ENCODE results near the gene SEZ6L.
"Not testable (repeated sequence)": the region's sequence is repeated elsewhere in the genome, so short reads cannot be mapped to it uniquely, and the experiment has no call there.

SEZ6L gene

DNA sequence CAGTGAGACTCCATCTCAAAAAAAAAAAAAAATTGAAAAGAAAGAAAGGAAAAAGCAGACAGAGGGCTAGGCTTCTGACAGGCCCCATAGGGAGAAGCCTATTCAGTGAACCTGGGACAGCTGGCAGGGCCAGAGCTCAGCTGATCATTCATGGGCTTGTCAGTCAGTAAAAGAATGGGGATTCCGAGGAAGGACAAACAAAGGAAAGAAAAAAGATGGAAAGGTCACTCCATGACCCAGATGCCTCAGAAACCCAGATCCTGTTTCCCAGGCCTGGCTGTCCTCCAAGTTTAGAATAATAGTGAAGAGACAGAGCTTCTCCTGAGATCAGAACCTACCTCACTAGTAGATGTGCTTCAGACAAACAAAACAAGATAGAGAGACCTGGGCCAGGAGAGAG, 225.5 kb downstream of the SEZ6L start:
- H3K4me1 ChIP-seq (ENCODE audit: control insufficient read depth, insufficient read depth, low read length): no peaks in the 10 kb centered on the region; the same call in 1 of the 2 replicates
- WGBS (ENCODE audit: insufficient coverage, insufficient read length): no CpG with 5 or more reads among the region's 1 CpG

DNA sequence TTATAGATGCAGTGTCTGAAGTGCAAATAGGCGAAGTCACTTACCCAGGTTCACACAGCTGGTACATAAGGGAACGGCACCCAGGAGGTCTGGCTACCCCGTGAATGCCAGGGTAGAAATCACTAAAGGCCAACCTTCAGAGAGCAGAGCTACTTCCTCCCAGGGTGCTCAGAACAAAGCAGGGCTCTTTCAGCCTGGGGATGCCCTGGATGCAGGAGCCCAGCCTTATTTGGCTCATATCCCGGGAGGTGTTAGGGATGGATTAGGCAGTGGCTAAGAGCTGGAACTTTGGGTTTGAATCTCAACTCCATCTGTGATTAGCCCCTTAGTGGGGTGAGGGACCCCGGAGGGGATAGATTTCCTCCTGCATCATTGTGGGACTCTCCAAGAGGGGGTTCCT, 226.7 kb downstream of the SEZ6L start:
- H3K4me1 ChIP-seq (ENCODE audit: control insufficient read depth, insufficient read depth, low read length): no peaks in the 10 kb centered on the region; the same call in 1 of the 2 replicates
- H3K36me3 ChIP-seq (ENCODE audit: control insufficient read depth, insufficient read depth, low read length): no peaks in the 10 kb centered on the region
- H3K9me3 ChIP-seq (ENCODE audit: control insufficient read depth, insufficient read depth, low read length): no peaks in the 10 kb centered on the region
- WGBS (ENCODE audit: insufficient coverage, insufficient read length): no CpG with 5 or more reads among the region's 5 CpGs
- no peak overlapping the region for H3K27ac ChIP-seq (ENCODE audit: low read length)
- H3K27me3 ChIP-seq (ENCODE audit: control insufficient read depth, insufficient read depth, low read length): no peaks in the 10 kb centered on the region
- DNase-seq (ENCODE audit: low read depth, low spot score): no peak
- no peak overlapping the region for H3K4me3 ChIP-seq (ENCODE audit: low read length)

More for the DNA sequence above, 225.5 kb downstream of the SEZ6L start:
- Histone ChIP-seq H3K9me3 (ENCODE audit: control insufficient read depth, insufficient read depth, low read length) (no peaks in the 10 kb centered on the region), H3K27me3 (ENCODE audit: control insufficient read depth, insufficient read depth, low read length) (no peaks in the 10 kb centered on the region), H3K36me3 (ENCODE audit: control insufficient read depth, insufficient read depth, low read length) (no peaks in the 10 kb centered on the region), H3K27ac (ENCODE audit: low read length) (no peak overlapping the region), H3K4me3 (ENCODE audit: low read length) (no peak overlapping the region)
- no peak for DNase-seq (ENCODE audit: low read depth, low spot score)

- Histone ChIP-seq H3K4me3 (ENCODE audit: low read length) (no peak overlapping the region), H3K27ac (ENCODE audit: low read length) (no peak overlapping the region), H3K27me3 (ENCODE audit: control insufficient read depth, insufficient read depth, low read length) (no peaks in the 10 kb centered on the region), H3K9me3 (ENCODE audit: control insufficient read depth, insufficient read depth, low read length) (no peaks in the 10 kb centered on the region), H3K36me3 (ENCODE audit: control insufficient read depth, insufficient read depth, low read length) (no peaks in the 10 kb centered on the region), H3K4me1 (ENCODE audit: control insufficient read depth, insufficient read depth, low read length) (no peaks in the 10 kb centered on the region; the same call in 1 of the 2 replicates)
- DNase-seq (ENCODE audit: low read depth, low spot score): no peak
- WGBS (ENCODE audit: insufficient coverage, insufficient read length): no CpG with 5 or more reads among the region's 3 CpGs
Observed at GRCh38 chr22:26398741-26399153, 229.5 kb downstream of the SEZ6L start.

DNA sequence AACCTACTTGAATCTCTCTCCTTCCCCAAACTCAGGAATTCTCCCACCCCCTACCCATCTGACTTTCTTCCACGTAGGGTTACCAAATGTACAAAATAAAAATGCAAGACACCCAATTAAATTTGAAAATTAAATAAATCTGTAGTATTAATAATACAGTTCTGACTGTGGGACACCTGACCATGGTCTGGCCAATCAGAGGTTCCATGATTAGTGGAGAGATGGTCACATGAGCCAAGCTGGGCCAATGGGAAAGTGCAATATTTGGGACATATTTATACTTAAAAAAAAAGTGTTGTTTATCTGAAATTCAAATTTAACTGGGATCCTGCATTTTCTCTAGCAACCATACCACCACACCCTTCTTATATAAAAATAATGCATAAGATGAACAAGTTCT, 230.0 kb downstream of the SEZ6L start:
- Histone ChIP-seq H3K4me1 (ENCODE audit: control insufficient read depth, insufficient read depth, low read length) (no peaks in the 10 kb centered on the region; the same call in 1 of the 2 replicates), H3K4me3 (ENCODE audit: low read length) (no peak overlapping the region), H3K27ac (ENCODE audit: low read length) (no peak overlapping the region), H3K36me3 (ENCODE audit: control insufficient read depth, insufficient read depth, low read length) (no peaks in the 10 kb centered on the region), H3K27me3 (ENCODE audit: control insufficient read depth, insufficient read depth, low read length) (no peaks in the 10 kb centered on the region), H3K9me3 (ENCODE audit: control insufficient read depth, insufficient read depth, low read length) (no peaks in the 10 kb centered on the region)
- no peak for DNase-seq (ENCODE audit: low read depth, low spot score)
- no CpG with 5 or more reads among the region's 1 CpG for WGBS (ENCODE audit: insufficient coverage, insufficient read length)

- Histone ChIP-seq H3K27me3 (ENCODE audit: control insufficient read depth, insufficient read depth, low read length) (no peaks in the 10 kb centered on the region), H3K4me1 (ENCODE audit: control insufficient read depth, insufficient read depth, low read length) (no peaks in the 10 kb centered on the region), H3K27ac (ENCODE audit: low read length) (no peak overlapping the region), H3K4me3 (ENCODE audit: low read length) (no peak overlapping the region), H3K36me3 (ENCODE audit: control insufficient read depth, insufficient read depth, low read length) (no peaks in the 10 kb centered on the region), H3K9me3 (ENCODE audit: control insufficient read depth, insufficient read depth, low read length) (no peaks in the 10 kb centered on the region)
- WGBS (ENCODE audit: insufficient coverage, insufficient read length): no CpG with 5 or more reads among the region's 5 CpGs
- no peak for DNase-seq (ENCODE audit: low read depth, low spot score)
Observed at GRCh38 chr22:26401726-26402125, 232.5 kb downstream of the SEZ6L start.

DNA sequence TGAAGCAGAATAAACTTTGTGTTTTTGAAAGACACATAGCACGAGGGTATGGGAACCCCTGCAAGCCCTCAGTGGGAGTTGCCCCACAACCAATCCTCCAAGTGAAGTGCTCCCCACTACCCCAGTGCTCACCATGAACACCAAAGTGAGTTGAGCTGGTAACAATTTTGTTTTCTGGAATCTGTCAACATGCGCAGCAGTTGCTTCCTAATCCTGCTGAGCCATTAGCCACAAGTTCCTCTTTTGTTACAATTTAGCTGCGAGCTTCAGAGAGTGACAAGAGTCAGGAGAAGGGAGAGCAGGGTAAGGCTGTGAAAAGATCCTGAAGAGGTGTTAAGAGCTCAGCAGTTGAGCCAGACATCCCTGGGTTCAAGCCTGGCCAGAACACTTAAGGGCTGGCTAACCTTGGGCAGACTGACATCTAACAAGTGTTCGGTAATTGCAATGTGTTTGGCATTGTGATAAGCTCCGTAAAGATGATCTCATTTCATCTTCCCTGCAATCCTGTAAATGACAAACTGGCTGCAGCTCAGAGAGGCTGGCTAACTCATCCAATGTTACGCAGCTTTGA, 235.7 kb downstream of the SEZ6L start:
- H3K9me3 ChIP-seq (ENCODE audit: control insufficient read depth, insufficient read depth, low read length): no peaks in the 10 kb centered on the region
- H3K27me3 ChIP-seq (ENCODE audit: control insufficient read depth, insufficient read depth, low read length): no peaks in the 10 kb centered on the region
- H3K36me3 ChIP-seq (ENCODE audit: control insufficient read depth, insufficient read depth, low read length): no peaks in the 10 kb centered on the region
- H3K4me3 ChIP-seq (ENCODE audit: low read length): no peak overlapping the region
- H3K4me1 ChIP-seq (ENCODE audit: control insufficient read depth, insufficient read depth, low read length): no peaks in the 10 kb centered on the region
- no peak for DNase-seq (ENCODE audit: low read depth, low spot score)
- H3K27ac ChIP-seq (ENCODE audit: low read length): no peak overlapping the region
- no CpG with 5 or more reads among the region's 6 CpGs for WGBS (ENCODE audit: insufficient coverage, insufficient read length)

DNA sequence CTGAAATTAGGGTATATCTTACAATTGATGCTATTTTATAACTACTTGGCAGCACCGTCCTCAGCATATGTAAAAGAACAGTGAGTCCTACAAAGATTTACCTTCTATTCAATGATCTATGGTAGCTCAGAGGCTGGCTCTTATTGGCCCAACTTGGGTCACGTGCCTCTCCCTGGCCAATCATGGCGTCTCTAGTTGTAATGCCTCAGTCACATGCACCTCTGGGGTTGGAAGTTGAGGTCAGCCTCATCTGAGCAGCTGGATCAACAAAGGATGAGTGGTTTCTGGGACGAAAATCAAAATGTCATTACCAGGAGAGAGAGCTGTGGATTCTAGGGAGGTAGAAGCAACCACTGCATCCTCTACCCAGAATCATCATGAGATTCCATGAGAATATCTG, 236.9 kb downstream of the SEZ6L start:
- DNase-seq (ENCODE audit: low read depth, low spot score): no peak
- WGBS (ENCODE audit: insufficient coverage, insufficient read length): no CpG with 5 or more reads among the region's 4 CpGs
- Histone ChIP-seq H3K9me3 (ENCODE audit: control insufficient read depth, insufficient read depth, low read length) (no peaks in the 10 kb centered on the region), H3K4me1 (ENCODE audit: control insufficient read depth, insufficient read depth, low read length) (no peaks in the 10 kb centered on the region), H3K36me3 (ENCODE audit: control insufficient read depth, insufficient read depth, low read length) (no peaks in the 10 kb centered on the region), H3K4me3 (ENCODE audit: low read length) (no peak overlapping the region), H3K27ac (ENCODE audit: low read length) (no peak overlapping the region), H3K27me3 (ENCODE audit: control insufficient read depth, insufficient read depth, low read length) (no peaks in the 10 kb centered on the region)

GRCh38 chr22:26408562-26409220, 239.4 kb downstream of the SEZ6L start:
- H3K36me3 ChIP-seq (ENCODE audit: control insufficient read depth, insufficient read depth, low read length); H3K27ac ChIP-seq (ENCODE audit: low read length); H3K4me3 ChIP-seq (ENCODE audit: low read length); H3K27me3 ChIP-seq (ENCODE audit: control insufficient read depth, insufficient read depth, low read length); H3K4me1 ChIP-seq (ENCODE audit: control insufficient read depth, insufficient read depth, low read length); DNase-seq (ENCODE audit: low read depth, low spot score); H3K9me3 ChIP-seq (ENCODE audit: control insufficient read depth, insufficient read depth, low read length): not testable (repeated sequence)
- WGBS (ENCODE audit: insufficient coverage, insufficient read length): no CpG with 5 or more reads among the region's 7 CpGs

DNA sequence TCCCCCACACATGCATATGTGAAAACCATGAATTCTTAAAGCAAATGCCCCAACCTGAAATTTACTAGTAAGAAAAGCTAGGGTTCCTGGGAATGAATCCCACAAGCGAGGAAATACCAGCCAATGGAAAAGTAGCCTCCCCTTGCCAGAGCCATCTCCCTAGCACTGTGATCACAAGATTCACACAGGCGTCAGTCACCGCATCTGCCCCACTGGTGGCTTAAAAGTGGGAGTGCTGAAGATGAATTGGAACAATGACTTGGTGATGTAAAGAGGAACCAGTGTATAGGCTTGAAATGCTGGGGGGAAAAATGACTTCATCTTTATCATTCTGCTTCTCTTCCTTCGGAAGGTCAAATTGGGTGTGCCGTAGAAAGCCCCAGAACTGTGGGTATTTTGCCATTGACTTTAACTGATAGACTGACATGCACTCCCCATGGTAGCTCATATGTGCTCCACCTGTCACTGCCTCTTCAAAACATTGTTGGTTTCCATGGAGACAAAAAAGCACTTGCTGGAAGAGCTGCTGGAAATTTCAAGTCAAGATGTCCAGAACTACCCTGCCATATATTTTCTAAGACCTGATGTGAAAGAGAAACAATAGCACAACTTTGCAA, 240.6 kb downstream of the SEZ6L start:
- H3K4me1 ChIP-seq (ENCODE audit: control insufficient read depth, insufficient read depth, low read length): no peaks in the 10 kb centered on the region
- WGBS (ENCODE audit: insufficient coverage, insufficient read length): no CpG with 5 or more reads among the region's 5 CpGs

GRCh38 chr22:26410386-26410785, 241.1 kb downstream of the SEZ6L start:
- H3K27me3 ChIP-seq (ENCODE audit: control insufficient read depth, insufficient read depth, low read length): no peaks in the 10 kb centered on the region
- H3K36me3 ChIP-seq (ENCODE audit: control insufficient read depth, insufficient read depth, low read length): no peaks in the 10 kb centered on the region
- H3K4me1 ChIP-seq (ENCODE audit: control insufficient read depth, insufficient read depth, low read length): no peaks in the 10 kb centered on the region
- WGBS (ENCODE audit: insufficient coverage, insufficient read length): no CpG with 5 or more reads among the region's 5 CpGs
- H3K4me3 ChIP-seq (ENCODE audit: low read length): no peak overlapping the region
- H3K9me3 ChIP-seq (ENCODE audit: control insufficient read depth, insufficient read depth, low read length): no peaks in the 10 kb centered on the region
- H3K27ac ChIP-seq (ENCODE audit: low read length): no peak overlapping the region
- DNase-seq (ENCODE audit: low read depth, low spot score): no peak

More for the DNA sequence above, 240.6 kb downstream of the SEZ6L start:
- no peaks in the 10 kb centered on the region for H3K27me3 ChIP-seq (ENCODE audit: control insufficient read depth, insufficient read depth, low read length)
- no peaks in the 10 kb centered on the region for H3K9me3 ChIP-seq (ENCODE audit: control insufficient read depth, insufficient read depth, low read length)
- H3K27ac ChIP-seq (ENCODE audit: low read length): no peak overlapping the region
- no peak overlapping the region for H3K4me3 ChIP-seq (ENCODE audit: low read length)
- H3K36me3 ChIP-seq (ENCODE audit: control insufficient read depth, insufficient read depth, low read length): no peaks in the 10 kb centered on the region
- no peak for DNase-seq (ENCODE audit: low read depth, low spot score)

All from iPS DF 6.9 (cell line).